Measurements from ENCODE around the gene RHBDF2.

DNA sequence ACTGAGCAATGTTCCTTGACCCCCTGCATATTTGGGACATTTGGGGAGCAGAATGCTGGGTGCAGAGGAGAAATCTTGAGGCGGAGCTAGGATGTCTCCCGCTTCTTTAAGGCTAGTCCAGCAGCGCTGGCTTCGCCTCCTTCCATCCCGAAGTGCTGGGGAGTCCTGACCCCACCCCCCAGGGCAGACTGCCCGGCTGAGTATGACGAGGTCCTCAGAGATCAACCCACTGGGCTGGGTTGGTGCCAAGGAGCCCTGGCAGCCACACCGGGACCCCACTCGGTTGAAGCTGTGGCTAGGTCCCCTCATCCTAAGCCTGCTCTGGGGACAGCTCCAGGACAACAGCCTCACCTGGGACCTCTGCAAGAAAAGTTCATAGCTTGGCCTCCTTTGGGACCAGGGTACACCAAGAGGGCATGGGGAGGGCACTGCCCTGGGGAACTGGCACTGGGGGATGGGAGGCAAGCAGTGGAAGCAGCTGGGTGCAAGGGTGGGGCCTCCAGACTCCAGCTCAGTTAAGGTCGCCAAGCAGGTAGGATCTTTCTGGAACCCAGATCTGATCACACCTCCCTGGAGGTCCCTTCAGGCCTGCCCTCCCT, 11.0 kb downstream of the RHBDF2 start:
- TF ChIP-seq JUN (IDR thresholded peaks at IDR 0.05; ENCODE audit: borderline replicate concordance, insufficient read depth, insufficient read length, low read depth): no peak
- TF ChIP-seq, protein P1, sequence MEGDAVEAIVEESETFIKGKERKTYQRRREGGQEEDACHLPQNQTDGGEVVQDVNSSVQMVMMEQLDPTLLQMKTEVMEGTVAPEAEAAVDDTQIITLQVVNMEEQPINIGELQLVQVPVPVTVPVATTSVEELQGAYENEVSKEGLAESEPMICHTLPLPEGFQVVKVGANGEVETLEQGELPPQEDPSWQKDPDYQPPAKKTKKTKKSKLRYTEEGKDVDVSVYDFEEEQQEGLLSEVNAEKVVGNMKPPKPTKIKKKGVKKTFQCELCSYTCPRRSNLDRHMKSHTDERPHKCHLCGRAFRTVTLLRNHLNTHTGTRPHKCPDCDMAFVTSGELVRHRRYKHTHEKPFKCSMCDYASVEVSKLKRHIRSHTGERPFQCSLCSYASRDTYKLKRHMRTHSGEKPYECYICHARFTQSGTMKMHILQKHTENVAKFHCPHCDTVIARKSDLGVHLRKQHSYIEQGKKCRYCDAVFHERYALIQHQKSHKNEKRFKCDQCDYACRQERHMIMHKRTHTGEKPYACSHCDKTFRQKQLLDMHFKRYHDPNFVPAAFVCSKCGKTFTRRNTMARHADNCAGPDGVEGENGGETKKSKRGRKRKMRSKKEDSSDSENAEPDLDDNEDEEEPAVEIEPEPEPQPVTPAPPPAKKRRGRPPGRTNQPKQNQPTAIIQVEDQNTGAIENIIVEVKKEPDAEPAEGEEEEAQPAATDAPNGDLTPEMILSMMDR (IDR thresholded peaks at IDR 0.05; ENCODE audit: extremely low read depth in 1 of 2, insufficient read depth in 1 of 2, low read depth in 1 of 2, low read length in 2 of 2): no peak
- no peak for TF ChIP-seq POLR2A (IDR thresholded peaks at IDR 0.05; ENCODE audit: low read depth, low read length)
- TF ChIP-seq POLR2AphosphoS5 (IDR thresholded peaks at IDR 0.05; ENCODE audit: insufficient read depth, low read depth, low read length): no peak
- TF ChIP-seq EZH2 (IDR thresholded peaks at IDR 0.05; ENCODE audit: borderline replicate concordance, low read depth, low read length, severe bottlenecking): no peak
- TF ChIP-seq, protein P2, sequence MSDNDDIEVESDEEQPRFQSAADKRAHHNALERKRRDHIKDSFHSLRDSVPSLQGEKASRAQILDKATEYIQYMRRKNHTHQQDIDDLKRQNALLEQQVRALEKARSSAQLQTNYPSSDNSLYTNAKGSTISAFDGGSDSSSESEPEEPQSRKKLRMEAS (IDR thresholded peaks at IDR 0.05; ENCODE audit: insufficient read depth, insufficient read length): no peak
- TF ChIP-seq MYC (IDR thresholded peaks at IDR 0.05; ENCODE audit: low read depth, low read length): no peak
- TF ChIP-seq FOS (IDR thresholded peaks at IDR 0.05; ENCODE audit: borderline replicate concordance, insufficient read depth, low read length): no peak
